CD4-positive, alpha-beta T cell treated with Interleukin-4 for 1 hour (primary cell): Measurements from ENCODE around the gene WNT5B.
"Not testable (repeated sequence)": the region's sequence is repeated elsewhere in the genome, so short reads cannot be mapped to it uniquely, and the experiment has no call there.

Experiments
- DNase-seq, 2 donors: peaks; one replicate each; pipeline ENCODE4 v3.0.0-alpha.2; 2020 to 2022

WNT5B gene

DNA sequence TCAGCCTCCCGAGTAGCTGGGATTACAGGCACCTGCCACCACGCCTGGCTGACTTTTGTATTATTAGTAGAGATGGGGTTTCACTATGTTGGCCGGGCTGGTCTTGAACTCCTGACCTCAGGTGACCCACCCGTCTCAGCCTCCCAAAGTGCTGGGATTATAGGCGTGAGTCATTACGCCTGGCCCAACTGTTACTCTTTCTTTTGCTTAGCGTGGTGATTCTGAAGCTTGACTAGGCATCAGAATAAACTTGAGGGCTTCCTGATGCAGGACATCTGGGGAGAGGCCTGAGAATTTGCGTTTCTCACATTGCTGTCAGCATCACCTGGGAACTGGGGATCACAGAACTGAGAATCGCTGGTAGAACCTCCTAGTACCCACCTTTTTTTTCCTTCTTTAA, 26.3 kb upstream of the WNT5B start:
- not testable (repeated sequence) for DNase-seq

DNA sequence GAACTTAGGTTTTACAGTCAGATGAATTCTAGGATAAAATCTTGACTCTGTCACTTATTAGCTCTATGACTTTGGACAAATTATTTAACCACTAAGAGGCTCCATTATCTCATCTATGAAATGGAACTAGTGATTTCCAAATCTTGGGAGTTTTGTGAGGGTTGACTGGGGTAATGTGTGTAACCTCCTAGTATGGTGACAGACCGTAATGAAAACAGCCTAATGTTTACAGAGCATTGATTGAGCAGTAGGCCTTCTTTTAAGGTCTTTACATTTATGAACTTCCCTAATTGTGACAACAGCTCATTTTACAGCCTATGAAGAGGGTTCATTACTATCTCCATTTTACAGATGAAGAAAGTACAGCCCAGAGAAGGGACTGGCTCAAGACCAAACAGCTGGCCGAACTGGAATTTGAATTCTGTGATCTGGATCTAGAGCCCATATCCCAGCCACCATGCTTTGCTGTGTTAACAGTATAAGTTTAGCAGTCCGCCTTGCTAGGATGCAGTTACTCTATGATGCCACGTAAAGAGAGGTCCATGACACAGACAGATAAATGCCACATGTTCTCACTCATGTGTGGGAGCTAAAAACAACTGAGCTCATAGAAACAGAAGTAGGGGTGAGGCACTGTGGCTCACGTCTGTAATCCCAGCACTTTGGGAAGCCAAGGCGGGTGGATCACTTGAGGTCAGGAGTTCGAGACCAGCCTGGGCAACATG, 25.6 kb upstream of the WNT5B start:
- no peak for DNase-seq

DNA sequence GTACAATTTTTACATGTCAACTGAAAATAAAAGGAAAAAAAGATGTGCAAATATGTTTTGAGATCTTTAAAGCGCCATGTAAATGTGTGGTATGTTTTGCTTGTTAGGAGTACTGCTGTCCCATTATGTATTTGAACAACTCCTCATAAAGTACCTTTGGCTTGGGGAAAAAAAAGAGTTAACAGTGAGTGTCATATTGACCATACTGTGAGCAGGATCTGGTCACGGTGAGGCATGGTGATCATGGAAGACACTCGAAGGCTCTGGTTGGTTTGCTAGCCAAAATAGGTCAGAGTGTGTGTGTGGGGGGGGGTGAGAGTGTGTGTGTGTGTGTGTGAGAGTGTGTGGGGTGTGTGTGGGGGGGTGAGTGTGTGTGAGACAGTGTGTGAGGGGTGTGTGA, 24.6 kb upstream of the WNT5B start:
- no peak for DNase-seq

DNA sequence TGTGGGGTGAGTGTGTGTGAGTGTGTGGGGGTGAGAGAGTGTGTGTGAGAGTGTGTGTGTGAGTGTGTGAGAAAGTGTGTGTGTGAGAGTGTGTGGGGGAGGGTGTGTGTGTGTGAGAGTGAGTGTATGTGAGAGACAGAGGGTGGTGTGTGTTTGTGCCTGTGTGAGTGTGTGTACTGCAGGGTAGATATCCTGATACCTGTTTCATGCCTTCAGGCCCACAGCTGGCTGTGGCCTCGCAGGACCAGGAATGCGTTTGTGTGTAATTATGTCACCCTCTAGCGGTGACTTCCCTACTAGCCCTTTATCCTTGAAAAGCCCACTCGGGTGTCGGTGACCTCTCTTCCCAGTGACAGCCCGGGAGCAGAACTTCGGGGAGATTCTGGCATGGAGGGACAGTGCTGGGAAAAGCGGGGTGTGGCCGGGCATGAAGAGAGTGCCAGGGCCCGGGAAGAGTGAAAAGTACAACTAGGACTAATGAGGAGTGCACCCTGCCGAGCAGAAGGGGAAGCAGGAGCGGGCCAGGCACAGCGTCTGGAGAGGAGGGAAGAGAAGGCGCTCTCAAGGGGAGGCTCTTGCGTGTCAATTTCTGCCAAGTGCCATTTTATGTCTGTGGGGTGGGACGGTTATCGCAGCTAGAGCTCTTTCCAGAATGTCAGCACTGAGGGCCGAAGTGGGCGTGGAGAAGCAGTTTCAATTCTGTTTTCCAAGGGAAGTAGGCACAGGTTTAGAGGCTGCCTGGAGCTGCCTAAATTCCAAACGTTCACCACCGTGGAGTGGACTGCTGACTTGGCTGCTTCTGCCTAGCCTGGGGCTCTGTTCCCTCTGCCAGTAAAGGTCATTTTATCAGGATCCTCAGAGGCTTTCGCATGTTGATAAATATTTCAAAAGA, 23.7 kb upstream of the WNT5B start:
- peak; percentile 72 to 78 for DNase-seq

DNA sequence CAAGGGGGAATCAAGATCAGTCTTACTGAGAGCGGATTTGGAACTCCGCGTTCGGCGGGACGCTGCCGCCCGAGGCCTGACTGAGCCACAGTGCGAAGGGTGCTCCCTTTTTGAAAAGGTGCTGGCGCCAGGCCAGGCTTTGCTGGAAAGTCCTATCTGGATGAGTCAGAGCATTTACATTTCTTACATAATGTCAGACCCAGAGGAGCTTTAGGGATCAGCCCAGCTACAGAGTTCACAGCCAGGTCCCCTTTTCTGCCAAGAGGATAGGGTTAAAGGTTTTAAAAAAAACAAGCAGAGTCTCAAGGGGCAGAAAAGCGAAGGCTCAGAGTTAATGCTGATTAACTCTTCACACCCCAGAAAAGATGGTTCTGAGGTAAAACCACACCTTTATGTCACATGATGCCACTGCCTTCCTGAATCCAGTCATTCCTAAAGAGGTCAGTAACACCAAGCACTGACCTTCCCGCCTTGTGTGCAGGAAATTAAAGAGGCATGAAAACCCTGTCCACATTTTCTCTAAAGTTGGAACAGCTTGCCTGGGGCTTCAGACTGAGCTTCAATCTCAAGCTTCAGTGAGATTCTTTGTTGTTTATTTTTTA, 22.9 kb upstream of the WNT5B start:
- peak in 1 of 2 donors; percentile 77 for DNase-seq

DNA sequence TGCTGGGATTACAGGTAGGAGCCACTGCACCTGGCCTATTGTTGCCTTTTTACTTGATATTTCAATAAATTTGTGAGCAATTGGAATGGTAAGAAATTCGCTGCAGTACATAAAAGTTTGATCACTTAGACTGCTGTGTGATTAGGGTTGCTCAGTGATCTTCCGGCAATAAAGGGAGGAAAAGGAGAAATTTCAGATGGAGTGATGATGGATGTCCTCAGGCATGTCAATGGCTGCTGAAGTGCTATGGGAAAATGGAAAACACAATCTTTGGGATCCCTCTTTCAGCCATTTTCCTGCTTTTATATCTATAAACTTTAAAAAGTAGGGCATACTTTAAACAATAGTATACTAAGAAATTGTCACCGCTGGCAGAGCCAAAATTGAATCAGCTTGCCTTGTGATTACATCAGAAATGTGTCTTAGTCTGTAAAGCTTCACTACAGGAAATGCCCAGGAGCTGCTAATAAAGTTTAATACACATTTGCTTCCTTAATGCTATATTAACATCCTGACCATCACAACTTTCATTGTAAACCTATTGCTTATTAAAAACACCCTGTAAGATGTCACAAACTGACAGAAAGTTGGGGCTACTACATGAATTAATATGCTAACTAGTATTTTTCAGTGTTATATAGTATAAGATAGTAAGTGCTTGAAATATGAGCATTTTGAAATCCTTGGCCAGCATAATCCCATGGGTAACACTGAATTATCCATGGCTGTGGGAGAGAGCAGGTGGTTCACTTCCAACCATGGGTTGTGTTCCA, 20.9 kb upstream of the WNT5B start:
- DNase-seq: no peak

DNA sequence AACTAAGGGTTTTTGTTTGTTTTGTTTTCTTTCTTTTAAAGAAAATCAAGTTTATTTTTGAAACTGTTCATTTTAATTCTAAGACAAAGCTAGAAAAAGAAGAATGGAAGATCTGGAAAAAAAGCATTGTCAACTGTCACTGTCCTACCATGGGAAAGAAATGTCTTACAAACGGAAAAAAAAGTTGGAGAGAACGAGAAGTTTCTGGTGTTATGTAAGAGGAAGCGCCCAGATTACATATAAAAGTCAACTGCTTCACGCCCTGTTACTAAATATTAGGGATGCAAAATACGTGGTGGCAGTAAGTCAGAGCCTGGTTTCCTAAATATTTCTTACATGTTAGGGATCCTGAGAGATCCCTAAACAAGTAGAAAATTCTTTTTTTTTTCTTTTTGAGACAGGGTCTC, 20.3 kb upstream of the WNT5B start:
- DNase-seq: no peak

DNA sequence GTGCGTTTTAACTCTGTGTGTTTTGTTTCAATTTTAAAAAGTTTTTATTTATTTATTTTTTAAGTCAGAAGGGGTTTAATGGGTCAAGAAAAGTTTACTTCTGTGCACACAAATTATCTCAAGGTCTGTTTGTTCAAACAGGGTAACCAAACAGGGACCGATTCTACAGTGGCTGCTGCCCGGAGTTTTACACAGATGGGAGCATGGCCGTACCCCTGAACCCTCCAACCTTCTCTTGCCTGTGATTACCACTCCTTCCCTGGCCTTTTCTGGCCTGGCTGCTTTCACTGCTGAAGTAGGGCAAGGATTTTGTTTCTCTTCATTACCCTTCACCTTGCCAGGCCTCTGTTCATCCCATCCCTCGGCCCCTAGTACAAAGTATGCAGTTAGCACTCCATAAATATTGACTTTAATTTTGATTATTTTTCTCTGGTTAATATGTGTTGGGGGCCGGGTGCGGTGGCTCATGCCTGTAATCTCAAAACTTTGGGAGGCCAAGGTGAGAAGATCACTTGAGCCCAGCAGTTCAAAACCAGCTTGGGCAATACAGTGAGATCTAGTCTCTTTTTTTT, 18.9 kb upstream of the WNT5B start:
- no peak for DNase-seq

DNA sequence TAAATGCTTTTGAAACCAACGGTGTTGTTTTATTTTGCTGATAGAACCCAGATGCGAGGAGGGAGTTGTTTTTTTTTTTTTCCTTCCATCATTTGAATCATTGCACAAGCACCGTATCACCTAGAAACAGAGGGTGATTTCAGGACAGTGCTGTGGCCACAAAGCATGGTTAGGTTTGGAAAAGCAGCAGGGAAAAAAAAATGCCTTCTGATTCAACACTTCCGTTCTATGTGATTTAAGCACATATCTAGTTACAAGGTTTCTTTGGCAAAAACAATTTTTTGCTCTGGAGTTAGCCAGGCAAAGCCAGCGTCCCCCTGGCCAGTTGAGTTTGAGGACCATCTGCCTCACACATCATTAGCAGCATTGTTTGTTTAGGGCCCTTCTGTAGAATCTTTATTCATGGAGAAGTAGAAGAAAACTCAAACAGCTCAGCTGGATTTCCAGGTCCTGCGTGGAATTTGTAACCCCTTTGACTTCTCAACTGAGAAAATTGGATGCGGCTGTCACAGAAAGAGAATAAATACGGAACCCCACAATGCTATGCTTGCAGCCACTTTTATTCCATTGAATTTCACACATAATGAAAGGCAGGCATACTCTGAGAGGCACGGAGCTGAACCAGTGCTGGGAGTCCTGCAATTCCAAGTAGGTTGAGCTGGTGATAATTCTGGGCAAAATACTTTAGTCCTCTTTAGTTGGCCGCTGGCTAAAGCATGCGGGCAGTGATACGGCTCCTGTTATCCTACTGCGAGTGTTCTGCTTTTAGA, 17.0 kb upstream of the WNT5B start:
- no peak for DNase-seq

DNA sequence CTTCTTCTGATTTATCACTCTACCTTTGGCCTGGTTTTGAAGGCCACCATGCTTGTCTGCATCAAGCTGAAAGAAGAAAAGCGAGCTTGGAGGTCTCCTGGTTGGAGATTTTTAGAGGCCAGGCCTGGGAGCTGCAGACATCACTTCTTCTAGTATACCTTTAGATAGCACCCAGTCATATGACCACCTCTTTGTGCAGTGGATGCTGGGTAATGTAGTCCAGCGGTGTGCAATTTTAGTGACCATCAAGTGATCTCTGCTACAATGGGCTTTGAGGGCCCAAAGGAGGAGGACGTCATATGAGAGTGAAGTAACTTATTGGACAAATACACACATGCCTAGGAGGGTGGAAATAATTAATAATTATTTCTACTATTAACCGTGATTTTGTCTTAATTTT, 15.2 kb upstream of the WNT5B start:
- no peak for DNase-seq

DNA sequence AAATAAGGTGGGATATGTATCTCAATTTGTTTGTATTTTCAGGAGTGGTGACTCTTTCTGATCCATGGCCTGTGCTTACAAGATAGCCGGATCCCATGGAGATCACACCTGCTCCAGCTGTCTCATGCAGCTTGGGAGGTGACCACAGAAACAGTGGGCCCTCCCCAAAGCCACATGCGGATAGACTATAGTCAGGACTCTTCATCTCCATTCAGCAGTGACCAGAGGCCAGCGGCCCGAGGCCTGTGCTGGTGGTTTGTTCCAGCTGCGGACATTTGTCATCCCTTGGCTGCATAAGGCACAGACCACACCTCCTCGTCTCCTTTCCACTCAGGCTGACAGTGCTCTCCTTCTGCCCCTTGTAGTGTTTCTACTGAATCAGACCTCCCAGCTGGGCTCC, 14.7 kb upstream of the WNT5B start:
- no peak for DNase-seq

DNA sequence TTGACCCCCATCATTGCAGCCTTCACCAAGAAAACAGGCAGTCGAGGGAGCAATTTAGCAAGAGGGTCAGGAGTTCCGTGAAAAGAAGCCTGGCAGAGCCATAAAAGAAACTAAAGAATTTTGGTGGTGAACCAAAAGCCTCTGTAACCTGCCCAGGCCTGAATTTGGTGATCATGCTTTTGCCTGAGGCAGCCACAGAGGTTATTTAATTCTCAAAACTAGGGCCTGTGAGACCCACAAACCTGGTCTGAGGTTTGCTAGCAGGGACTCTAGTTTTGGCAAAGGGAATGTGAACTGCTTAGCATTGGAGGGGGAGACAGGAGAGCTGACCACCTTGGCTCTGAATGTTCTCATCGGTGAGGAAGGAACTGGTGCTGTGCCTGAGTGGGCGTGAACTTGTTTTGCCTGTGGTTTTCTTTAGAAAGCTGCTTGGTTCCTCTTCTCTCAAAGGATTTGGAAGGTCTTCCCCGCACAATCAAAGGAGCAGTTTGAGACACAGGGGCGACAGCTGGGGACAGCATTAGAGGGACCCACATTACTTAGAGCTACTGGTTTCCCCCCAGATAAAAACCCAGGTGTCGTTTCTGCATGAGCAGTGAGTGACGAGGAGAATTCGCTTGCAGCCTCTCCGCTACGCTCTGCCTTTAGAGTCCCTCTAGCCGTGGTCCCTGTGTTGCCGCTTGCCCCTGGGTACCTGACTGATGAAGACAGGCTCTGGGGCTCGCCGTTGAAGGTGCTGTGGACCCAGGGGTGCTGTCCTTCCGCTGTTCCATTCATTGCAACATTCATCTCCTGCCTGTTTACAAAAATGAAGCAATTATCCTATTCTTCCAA, 12.6 kb upstream of the WNT5B start:
- DNase-seq: peak in 1 of 2 donors; percentile 27

DNA sequence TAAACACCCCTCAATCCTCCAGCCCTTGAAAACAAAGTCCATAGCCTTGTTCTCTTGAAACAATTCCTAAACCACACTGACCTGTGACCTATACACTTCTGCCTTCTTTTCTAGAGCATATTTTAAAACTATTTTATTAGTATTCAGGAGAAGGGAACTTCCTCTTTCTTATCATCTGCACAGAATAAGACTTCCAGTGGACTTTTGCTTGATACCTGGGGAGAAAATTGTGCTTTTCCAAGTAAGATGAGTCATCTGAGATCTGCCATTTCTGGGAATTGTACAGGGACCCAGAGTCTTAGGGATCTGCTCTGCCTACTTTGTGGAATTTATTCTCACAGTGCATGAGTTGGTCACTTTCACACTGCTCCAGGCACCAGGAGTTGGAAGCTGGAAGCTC, 10.5 kb upstream of the WNT5B start:
- no peak for DNase-seq

DNA sequence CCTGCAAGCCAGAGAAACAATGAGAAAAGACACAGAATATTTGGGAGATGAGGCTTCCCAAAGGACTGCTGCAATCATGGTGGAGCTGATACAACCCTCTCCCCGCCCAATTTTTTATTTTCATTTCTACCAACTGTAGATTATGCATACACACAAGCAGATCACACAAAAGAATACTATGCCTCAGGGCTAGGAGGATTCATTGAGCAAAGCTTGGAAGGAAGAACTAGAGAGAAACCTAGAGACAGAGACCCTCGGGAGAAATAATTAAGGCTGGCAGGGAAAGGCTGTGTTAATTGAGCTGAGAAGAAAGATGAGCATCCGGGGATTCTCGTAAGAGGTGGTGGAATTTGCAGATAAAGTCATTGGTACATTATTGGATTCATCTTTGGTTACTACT, 9.9 kb upstream of the WNT5B start:
- DNase-seq: no peak

DNA sequence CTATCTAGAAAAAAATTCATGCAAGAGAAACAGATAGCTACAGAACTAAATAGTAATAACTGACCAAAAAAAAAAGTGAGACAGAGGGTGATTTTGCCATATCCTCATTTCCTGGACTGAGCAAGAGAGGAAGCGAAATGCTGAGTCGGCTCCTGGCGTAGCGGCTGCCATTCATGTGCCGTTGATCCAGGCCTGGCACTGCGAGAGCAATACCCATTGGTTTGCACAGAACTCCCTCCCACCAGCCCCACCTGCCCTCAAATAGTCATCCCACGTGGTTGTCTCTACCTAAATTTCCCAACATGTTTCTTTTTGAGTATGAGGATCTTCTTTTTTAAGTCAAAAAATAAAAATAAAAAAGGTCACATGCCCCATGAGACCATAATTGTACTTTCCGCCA, 9.4 kb upstream of the WNT5B start:
- peak in 1 of 2 donors; percentile 51 for DNase-seq

DNA sequence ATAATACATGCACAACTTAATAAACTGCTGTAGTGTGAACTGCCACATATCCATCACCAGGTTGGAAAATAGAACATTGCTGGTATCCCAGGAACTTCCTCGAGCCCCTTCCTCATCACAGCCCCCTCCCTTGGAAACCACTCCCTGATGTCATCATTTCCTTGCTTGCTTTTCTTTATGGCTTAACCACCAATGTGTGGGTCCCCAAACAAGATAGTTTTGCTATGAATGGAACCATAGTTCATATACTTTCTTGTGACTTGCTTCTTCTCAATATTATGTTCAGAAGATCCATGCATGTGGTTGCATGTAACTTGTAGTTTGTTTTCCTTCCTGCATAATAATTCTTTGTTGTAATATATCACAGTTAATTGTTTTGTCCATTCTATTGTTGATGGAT, 8.9 kb upstream of the WNT5B start:
- DNase-seq: no peak

DNA sequence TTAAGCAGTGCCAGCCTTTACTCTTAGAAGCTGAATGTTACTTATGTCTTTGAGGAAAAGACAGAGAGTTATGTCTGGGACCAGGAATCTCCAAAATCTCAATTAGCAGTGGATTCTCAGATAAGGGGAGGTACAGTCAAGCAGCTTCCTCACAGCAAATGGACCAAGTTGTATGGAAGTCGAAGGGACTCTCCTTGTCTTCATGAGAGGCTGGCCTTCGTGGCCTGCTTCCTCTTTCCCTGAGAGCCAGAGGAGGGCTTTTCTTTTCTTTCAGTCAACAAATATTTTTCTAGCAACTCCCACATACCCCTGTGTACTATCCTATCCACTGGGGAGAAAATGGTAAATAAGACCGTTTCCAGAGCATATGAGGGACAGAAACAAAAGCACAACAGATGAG, 6.6 kb upstream of the WNT5B start:
- no peak for DNase-seq

DNA sequence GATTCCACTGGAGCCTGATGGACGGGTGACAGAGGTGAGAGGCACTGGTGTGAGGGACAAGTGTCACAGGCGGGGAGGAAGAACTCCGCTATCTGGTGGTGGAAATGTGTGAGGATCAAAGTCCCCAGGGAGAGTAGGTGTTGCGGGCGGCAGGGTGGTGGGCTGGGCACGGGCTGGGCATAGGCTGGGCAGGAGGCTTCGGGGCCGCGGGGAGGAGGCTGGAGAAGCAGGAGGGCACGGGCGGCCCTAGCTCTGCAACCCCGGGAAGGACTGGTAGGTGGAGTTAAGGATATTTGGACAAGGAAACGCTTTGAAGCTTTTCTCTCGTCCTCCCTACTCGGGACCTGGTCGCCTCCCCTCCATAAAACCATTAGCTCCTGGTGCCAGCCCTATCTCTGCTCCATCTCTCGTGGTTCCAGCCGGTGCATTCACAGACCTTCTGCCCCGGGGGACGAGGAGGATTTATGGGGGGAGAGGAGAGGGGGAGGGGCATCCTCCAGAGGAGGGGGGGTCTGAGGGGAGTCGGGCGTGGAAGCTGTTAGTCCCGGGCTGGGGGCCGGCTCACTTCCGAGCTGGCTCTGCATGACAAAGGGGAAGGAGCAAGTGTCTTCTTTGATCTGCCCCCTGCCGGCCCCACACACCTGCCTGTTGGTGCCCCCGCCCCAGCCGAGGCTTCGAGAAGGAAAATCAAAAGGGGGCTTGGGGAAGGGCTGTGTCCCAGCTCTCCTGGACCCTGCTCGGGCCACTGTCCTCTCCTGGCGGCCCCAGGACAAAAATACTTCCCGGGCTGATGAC, 504 bp downstream of the WNT5B start:
- DNase-seq: peak in 1 of 2 donors; percentile 28

DNA sequence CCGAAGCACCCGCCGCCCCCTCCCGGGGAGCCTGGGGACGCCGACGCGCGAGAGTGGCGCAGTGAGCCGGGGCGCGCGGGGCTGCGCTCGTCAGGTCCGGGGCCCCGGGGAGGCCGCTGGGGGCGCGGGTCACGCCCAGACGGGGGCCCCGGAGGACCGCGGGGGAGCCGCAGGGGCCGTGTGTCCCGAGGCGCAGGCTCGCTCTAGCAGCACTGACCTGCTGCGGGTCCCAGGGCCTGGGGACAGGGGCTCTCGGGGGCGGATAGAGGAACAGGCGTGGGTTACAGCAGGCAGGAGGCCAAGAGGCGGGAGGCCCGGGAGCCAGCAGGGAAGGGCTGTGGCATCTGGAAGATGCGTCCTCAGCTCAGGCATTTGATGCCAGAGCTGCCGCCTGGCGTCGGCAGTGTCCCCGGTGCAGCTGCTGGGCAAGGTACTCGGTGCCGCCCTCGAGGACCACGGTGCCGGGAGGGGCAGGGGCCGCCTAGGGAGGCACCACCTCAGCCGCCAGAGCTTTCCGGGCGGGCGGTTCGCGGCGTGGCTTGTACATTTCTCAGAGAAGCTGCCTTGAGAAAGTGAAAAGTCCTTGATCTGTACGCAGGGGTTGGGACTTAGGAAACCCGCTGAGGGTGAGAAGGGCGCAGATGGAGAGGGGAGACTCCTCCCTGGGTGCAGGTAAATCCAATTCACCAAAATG, 1.2 kb downstream of the WNT5B start:
- no peak for DNase-seq
